H9 (cell line): ENCODE results near the gene TPSB2. TPM values are rescaled to one million over a fixed set of nuclear protein-coding genes. Genes with fewer than 3 reads are reported as not detected.
A peak's percentile ranks its signal among the peaks of the same experiment; 100 is the strongest.

ENCODE experiments used
- DNase-seq: peaks from one replicate; pipeline ENCODE4 v3.0.0-alpha.2; 2017
- H2AFZ ChIP-seq: one replicate; pipeline ENCODE4 v1.6.1; 2013; ENCODE audit warnings: mild to moderate bottlenecking, low read length, control low read depth, moderate library complexity
- H2AK5ac ChIP-seq: 2 replicates; pipeline ENCODE4 v1.6.1; 2013; ENCODE audit warnings: low read length, control low read depth, mixed read lengths; ENCODE audit not compliant: insufficient read length
- H2BK120ac ChIP-seq: one replicate; pipeline ENCODE4 v1.6.1; 2013; ENCODE audit warnings: low read depth, mild to moderate bottlenecking, low read length, control low read depth, inconsistent platforms; ENCODE audit not compliant: poor library complexity, severe bottlenecking
- H2BK12ac ChIP-seq: 2 replicates; pipeline ENCODE4 v1.6.1; 2013; ENCODE audit warnings: low read length, control low read depth, mixed read lengths, low read depth; ENCODE audit not compliant: insufficient read length
- H2BK15ac ChIP-seq: 2 replicates; pipeline ENCODE4 v1.6.1; 2013; ENCODE audit warnings: low read depth, low read length, control low read depth
- H2BK20ac ChIP-seq: one replicate; pipeline ENCODE4 v1.6.1; 2013; ENCODE audit warnings: low read depth, mild to moderate bottlenecking, low read length, control low read depth, inconsistent platforms; ENCODE audit not compliant: poor library complexity, severe bottlenecking
- H2BK5ac ChIP-seq: 2 replicates; pipeline ENCODE4 v1.6.1; 2013; ENCODE audit warnings: low read length, control low read depth, mixed read lengths; ENCODE audit not compliant: insufficient read length
- H3K14ac ChIP-seq: 2 replicates; pipeline ENCODE4 v1.6.1; 2013; ENCODE audit warnings: low read length, control low read depth; ENCODE audit not compliant: insufficient read depth
- H3K18ac ChIP-seq: 2 replicates; pipeline ENCODE4 v1.6.1; 2013; ENCODE audit warnings: low read depth, mild to moderate bottlenecking, mixed read lengths, low read length, control low read depth; ENCODE audit not compliant: insufficient read length
- H3K23ac ChIP-seq: 2 replicates; pipeline ENCODE4 v1.6.1; 2013; ENCODE audit warnings: low read length, control low read depth, mixed read lengths, low read depth; ENCODE audit not compliant: insufficient read length
- H3K23me2 ChIP-seq: 2 replicates; pipeline ENCODE4 v1.6.1; 2013; ENCODE audit warnings: low read depth, mild to moderate bottlenecking, mixed read lengths, low read length, control low read depth; ENCODE audit not compliant: insufficient read length, poor library complexity, severe bottlenecking
- H3K27ac ChIP-seq: 2 replicates; pipeline ENCODE4 v1.5.1; 2013; ENCODE audit warnings: low read length, control low read depth, mixed read lengths, low read depth; ENCODE audit not compliant: insufficient read length
- H3K27me3 ChIP-seq: 2 replicates; pipeline ENCODE4 v1.6.1; 2013; ENCODE audit warnings: low read length, control low read depth, inconsistent platforms; ENCODE audit not compliant: insufficient read depth
- H3K4ac ChIP-seq: 2 replicates; pipeline ENCODE4 v1.6.1; 2013; ENCODE audit warnings: low read depth, mild to moderate bottlenecking, control low read depth, inconsistent platforms, low read length, moderate library complexity
- H3K4me1 ChIP-seq: 2 replicates; pipeline ENCODE4 v1.6.1; 2013; ENCODE audit warnings: low read length, control low read depth, inconsistent platforms; ENCODE audit not compliant: insufficient read depth
- H3K4me2 ChIP-seq: 2 replicates; pipeline ENCODE4 v1.6.1; 2013; ENCODE audit warnings: low read length, control low read depth, mixed read lengths; ENCODE audit not compliant: insufficient read length, insufficient read depth
- H3K56ac ChIP-seq: 2 replicates; pipeline ENCODE4 v1.6.1; 2013; ENCODE audit warnings: low read depth, mild to moderate bottlenecking, mixed read lengths, low read length, control low read depth; ENCODE audit not compliant: insufficient read length
- H3K79me1 ChIP-seq: 2 replicates; pipeline ENCODE4 v1.6.1; 2013; ENCODE audit warnings: low read depth, mild to moderate bottlenecking, moderate library complexity, low read length, control low read depth, inconsistent platforms; ENCODE audit not compliant: insufficient read depth, poor library complexity, severe bottlenecking
- H3K79me2 ChIP-seq: 2 replicates; pipeline ENCODE4 v1.6.1; 2013; ENCODE audit warnings: low read length, control low read depth, inconsistent platforms; ENCODE audit not compliant: insufficient read depth
- H3K9ac ChIP-seq: 2 replicates; pipeline ENCODE4 v1.6.1; 2013; ENCODE audit warnings: low read length, control low read depth, mixed read lengths; ENCODE audit not compliant: insufficient read length; ENCODE audit errors: extremely low read depth
- H3K9me3 ChIP-seq: one replicate; pipeline ENCODE4 v1.6.1; 2013; ENCODE audit warnings: low read depth, low read length, inconsistent platforms; ENCODE audit not compliant: control insufficient read depth
- H3T11ph ChIP-seq: one replicate; pipeline ENCODE4 v1.6.1; 2013; ENCODE audit warnings: mild to moderate bottlenecking, low read length, control low read depth, inconsistent platforms
- H4K20me1 ChIP-seq: one replicate; pipeline ENCODE4 v1.6.1; 2013; ENCODE audit not compliant: control insufficient read depth, insufficient read length, insufficient read depth
- H4K5ac ChIP-seq: 2 replicates; pipeline ENCODE4 v1.6.1; 2013; ENCODE audit warnings: low read depth, mild to moderate bottlenecking, mixed read lengths, low read length, control low read depth; ENCODE audit not compliant: insufficient read length
- H4K8ac ChIP-seq: replicated peaks from 2 replicates; pipeline ENCODE4 v1.6.1; 2013; ENCODE audit warnings: low read length, control low read depth, mixed read lengths, low read depth; ENCODE audit not compliant: insufficient read length
- H4K91ac ChIP-seq: 2 replicates; pipeline ENCODE4 v1.6.1; 2013; ENCODE audit warnings: low read depth, mild to moderate bottlenecking, moderate library complexity, mixed read lengths, low read length, control low read depth; ENCODE audit not compliant: insufficient read length
- H3K27ac Mint-ChIP-seq, 3 experiments: 2 replicates in 2 of 3; 3 replicates in 1 of 3; pipeline ENCODE4 v1.8.0; 2020 to 2021; ENCODE audit warnings: mixed read lengths in 3 of 3, mild to moderate bottlenecking in 1 of 3, moderate library complexity in 1 of 3
- H3K27me3 Mint-ChIP-seq: 2 replicates; pipeline ENCODE4 v1.8.0; 2021; ENCODE audit warnings: low read depth, mild to moderate bottlenecking, moderate library complexity, mixed read lengths
- H3K36me3 Mint-ChIP-seq, 3 experiments: 2 replicates in 2 of 3; 3 replicates in 1 of 3; pipeline ENCODE4 v1.8.0; 2020 to 2021; ENCODE audit warnings: low read depth in 3 of 3, mixed read lengths in 3 of 3; ENCODE audit not compliant: insufficient read depth in 1 of 3
- H3K4me1 Mint-ChIP-seq, 2 experiments: 2 replicates each; pipeline ENCODE4 v1.8.0; 2020; ENCODE audit warnings: mixed read lengths in 2 of 2
- H3K4me3 Mint-ChIP-seq, 2 experiments: 2 replicates in 1 of 2; 3 replicates in 1 of 2; pipeline ENCODE4 v1.8.0; 2020 to 2021; ENCODE audit warnings: mild to moderate bottlenecking in 2 of 2, mixed read lengths in 2 of 2, moderate library complexity in 1 of 2
- H3K9me3 Mint-ChIP-seq, 2 experiments: 2 replicates in 1 of 2; 3 replicates in 1 of 2; pipeline ENCODE4 v1.8.0; 2020; ENCODE audit warnings: mild to moderate bottlenecking in 2 of 2, mixed read lengths in 2 of 2, moderate library complexity in 1 of 2
- WGBS: extraction: QIAGEN DNeasy Blood & Tissue Kit; methylation state at CpG from one replicate; pipeline ENCODE4 v1.1.7; 2013; ENCODE audit warnings: missing lambda C conversion rate, low lambda C conversion rate, mixed read lengths; ENCODE audit not compliant: insufficient read length; ENCODE audit errors: extremely low coverage; 5-methylcytosine and 5-hydroxymethylcytosine counted together
- total RNA-seq: library from RNA; stranded (reverse); gene quantifications from 2 replicates; pipeline ENCODE4 v1.2.1, GENCODE V29; 2021
- TF ChIP-seq, protein P1 (sequence below): fragments of 200-600 bp; sonication (generic); conservative IDR thresholded peaks from 3 replicates; pipeline ENCODE4 v1.8.0; 2021; ENCODE audit warnings: antibody characterized with exemption, mild to moderate bottlenecking

The TPSB2 gene
- total RNA-seq, 1 experiment from 2014 or later, result not detected

DNA sequence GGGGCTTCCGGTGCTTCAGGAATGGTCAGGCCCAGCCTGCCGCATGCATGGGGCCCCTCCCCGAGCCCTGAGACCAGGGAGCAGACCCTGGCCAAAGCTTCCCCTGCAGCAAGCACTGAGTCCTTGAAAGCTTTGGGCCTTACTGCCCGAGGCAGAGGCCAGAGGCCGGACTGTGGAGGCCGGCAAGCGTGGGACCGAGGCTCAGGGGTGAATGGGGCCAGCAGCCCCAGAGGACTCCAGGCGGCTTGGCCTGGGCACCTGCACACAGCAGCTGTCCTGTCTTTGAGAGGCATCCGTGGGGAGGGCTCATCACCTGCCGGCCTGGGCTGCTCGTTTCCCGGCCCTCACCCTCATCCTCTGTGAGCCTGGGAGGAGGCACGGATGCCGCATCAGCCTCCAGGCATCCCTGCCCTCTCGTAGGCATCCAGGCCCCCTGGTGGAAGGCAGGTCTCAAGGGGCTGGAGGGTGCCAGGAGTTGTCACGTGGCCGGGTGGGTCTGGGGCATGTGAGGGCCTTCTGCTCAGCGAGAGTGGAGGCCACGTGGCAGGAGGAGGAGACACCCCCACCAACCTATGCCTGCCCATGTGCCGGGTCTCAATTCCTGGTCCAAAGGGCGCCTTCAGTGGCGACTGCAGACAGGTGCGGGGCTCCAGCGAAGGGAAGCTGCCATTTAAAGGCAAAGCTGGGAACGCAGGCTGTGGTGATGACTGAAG lies 45.7 kb downstream of the TPSB2 start:
- Histone ChIP-seq H2BK15ac (no peak overlapping the region), H3K9ac (no peak overlapping the region), H3K23ac (no peak overlapping the region), H3K4me2 (no peak overlapping the region), H3K18ac (no peak overlapping the region), H3K14ac (no peak overlapping the region; the same call in 1 of the 2 replicates), H4K8ac (no peak overlapping the region), H2BK12ac (no peak overlapping the region), H2AK5ac (no peak overlapping the region), H3K9me3 (no peaks in the 10 kb centered on the region), H4K5ac (no peak overlapping the region), H3K23me2 (peaks cover 2% of the 10 kb centered on the region), H3K4ac (no peak overlapping the region), H3K4me1 (no peaks in the 10 kb centered on the region), H2AFZ (no peak overlapping the region), H2BK120ac (no peak overlapping the region), H2BK20ac (no peak overlapping the region), H3T11ph (no peak overlapping the region), H3K27ac (no peak overlapping the region), H2BK5ac (no peak overlapping the region), H3K79me2 (no peaks in the 10 kb centered on the region), H4K20me1 (no peaks in the 10 kb centered on the region), H3K27me3 (no peaks in the 10 kb centered on the region), H3K56ac (no peak overlapping the region), H4K91ac (no peak overlapping the region), H3K79me1 (no peaks in the 10 kb centered on the region)
- peaks cover 3 to 17% of the 10 kb centered on the region in 2 experiments; a peak in 2 of 4 replicates for H3K4me1 Mint-ChIP-seq
- H3K4me3 Mint-ChIP-seq, result no peak overlapping the region
- WGBS, result no CpG with 5 or more reads among the region's 26 CpGs
- DNase-seq, result no peak
- TF ChIP-seq, protein P1, sequence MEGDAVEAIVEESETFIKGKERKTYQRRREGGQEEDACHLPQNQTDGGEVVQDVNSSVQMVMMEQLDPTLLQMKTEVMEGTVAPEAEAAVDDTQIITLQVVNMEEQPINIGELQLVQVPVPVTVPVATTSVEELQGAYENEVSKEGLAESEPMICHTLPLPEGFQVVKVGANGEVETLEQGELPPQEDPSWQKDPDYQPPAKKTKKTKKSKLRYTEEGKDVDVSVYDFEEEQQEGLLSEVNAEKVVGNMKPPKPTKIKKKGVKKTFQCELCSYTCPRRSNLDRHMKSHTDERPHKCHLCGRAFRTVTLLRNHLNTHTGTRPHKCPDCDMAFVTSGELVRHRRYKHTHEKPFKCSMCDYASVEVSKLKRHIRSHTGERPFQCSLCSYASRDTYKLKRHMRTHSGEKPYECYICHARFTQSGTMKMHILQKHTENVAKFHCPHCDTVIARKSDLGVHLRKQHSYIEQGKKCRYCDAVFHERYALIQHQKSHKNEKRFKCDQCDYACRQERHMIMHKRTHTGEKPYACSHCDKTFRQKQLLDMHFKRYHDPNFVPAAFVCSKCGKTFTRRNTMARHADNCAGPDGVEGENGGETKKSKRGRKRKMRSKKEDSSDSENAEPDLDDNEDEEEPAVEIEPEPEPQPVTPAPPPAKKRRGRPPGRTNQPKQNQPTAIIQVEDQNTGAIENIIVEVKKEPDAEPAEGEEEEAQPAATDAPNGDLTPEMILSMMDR, result no peak
- H3K27ac Mint-ChIP-seq, result peak overlapping the region in 1 of 3 experiments; percentile 65; a peak in 1 of 7 replicates
- H3K27me3 Mint-ChIP-seq, result no peaks in the 10 kb centered on the region
- no peaks in the 10 kb centered on the region for H3K9me3 Mint-ChIP-seq
- peaks cover 0 to 8% (median 7%) of the 10 kb centered on the region in 3 experiments; a peak in 3 of 7 replicates for H3K36me3 Mint-ChIP-seq
